ENCODE data around the gene SAMMSON. TPM values are rescaled to one million over a fixed set of nuclear protein-coding genes. Genes with fewer than 3 reads are reported as not detected.

SAMMSON gene
- polyA plus RNA-seq, result under 1 TPM; 0.47 to 0.60 TPM

- 83 to 84% methylated on average over 29 of the region's 29 CpGs for WGBS, 2 donors
- Histone ChIP-seq H3K4me3 (ENCODE audit: low read depth in 1 of 2, low read length in 2 of 2) (no peak within 1 kb of the TSS), H3K4me1 (ENCODE audit: control insufficient read depth in 2 of 2, insufficient read depth in 2 of 2, low read length in 1 of 2) (no peaks in the 10 kb centered on the region), H3K27ac (ENCODE audit: low read depth in 2 of 2, low read length in 1 of 2) (peak within 1 kb of the TSS; percentile 57 to 61), H3K27me3 (ENCODE audit: control insufficient read depth in 1 of 2, insufficient read depth in 2 of 2, low read length in 2 of 2) (no peaks in the 10 kb centered on the region), H3K9me3 (ENCODE audit: control insufficient read depth in 2 of 2, insufficient read depth in 1 of 2, low read depth in 1 of 2, low read length in 1 of 2) (no peaks in the 10 kb centered on the region), H3K36me3 (ENCODE audit: control insufficient read depth in 2 of 2, insufficient read depth in 2 of 2, low read length in 1 of 2) (no peaks in the 10 kb centered on the region)
Measured at GRCh38 chr3:69999140-70000027, at the start of gene SAMMSON. Gene SAMMSON (plus strand): TSS chr3:69999733.

- Histone ChIP-seq H3K4me1 (ENCODE audit: control insufficient read depth in 2 of 2, insufficient read depth in 2 of 2, low read length in 1 of 2) (no peaks in the 10 kb centered on the region), H3K27ac (ENCODE audit: low read depth in 2 of 2, low read length in 1 of 2) (no peak overlapping the region), H3K4me3 (ENCODE audit: low read depth in 1 of 2, low read length in 2 of 2) (no peak overlapping the region), H3K36me3 (ENCODE audit: control insufficient read depth in 2 of 2, insufficient read depth in 2 of 2, low read length in 1 of 2) (no peaks in the 10 kb centered on the region), H3K9me3 (ENCODE audit: control insufficient read depth in 2 of 2, insufficient read depth in 1 of 2, low read depth in 1 of 2, low read length in 1 of 2) (no peaks in the 10 kb centered on the region), H3K27me3 (ENCODE audit: control insufficient read depth in 1 of 2, insufficient read depth in 2 of 2, low read length in 2 of 2) (no peaks in the 10 kb centered on the region)
- WGBS, 2 donors, result 63 to 72% methylated on average over 3 of the region's 3 CpGs
Measured at GRCh38 chr3:69951616-69952015, 47.9 kb upstream of the SAMMSON start.

- H3K27me3 ChIP-seq (ENCODE audit: control insufficient read depth in 1 of 2, insufficient read depth in 2 of 2, low read length in 2 of 2), result no peaks in the 10 kb centered on the region
- peaks cover 2 to 5% of the 10 kb centered on the region in 2 donors for H3K36me3 ChIP-seq (ENCODE audit: control insufficient read depth in 2 of 2, insufficient read depth in 2 of 2, low read length in 1 of 2)
- H3K9me3 ChIP-seq (ENCODE audit: control insufficient read depth in 2 of 2, insufficient read depth in 1 of 2, low read depth in 1 of 2, low read length in 1 of 2), result no peaks in the 10 kb centered on the region
- no peak overlapping the region for H3K4me3 ChIP-seq (ENCODE audit: low read depth in 1 of 2, low read length in 2 of 2)
- H3K4me1 ChIP-seq (ENCODE audit: control insufficient read depth in 2 of 2, insufficient read depth in 2 of 2, low read length in 1 of 2), result no peaks in the 10 kb centered on the region
- H3K27ac ChIP-seq (ENCODE audit: low read depth in 2 of 2, low read length in 1 of 2), result no peak overlapping the region
- 74 to 87% methylated on average over 7 of the region's 7 CpGs for WGBS, 2 donors
Measured at GRCh38 chr3:69959581-69959980, 40.0 kb upstream of the SAMMSON start.

GRCh38 chr3:69961706-69962439 lies 37.7 kb upstream of the SAMMSON start:
- Histone ChIP-seq H3K4me1 (ENCODE audit: control insufficient read depth in 2 of 2, insufficient read depth in 2 of 2, low read length in 1 of 2) (no peaks in the 10 kb centered on the region), H3K27me3 (ENCODE audit: control insufficient read depth in 1 of 2, insufficient read depth in 2 of 2, low read length in 2 of 2) (no peaks in the 10 kb centered on the region), H3K27ac (ENCODE audit: low read depth in 2 of 2, low read length in 1 of 2) (no peak overlapping the region), H3K9me3 (ENCODE audit: control insufficient read depth in 2 of 2, insufficient read depth in 1 of 2, low read depth in 1 of 2, low read length in 1 of 2) (no peaks in the 10 kb centered on the region), H3K4me3 (ENCODE audit: low read depth in 1 of 2, low read length in 2 of 2) (no peak overlapping the region), H3K36me3 (ENCODE audit: control insufficient read depth in 2 of 2, insufficient read depth in 2 of 2, low read length in 1 of 2) (peaks cover 7 to 8% of the 10 kb centered on the region in 2 donors)
- WGBS, 2 donors, result 53 to 65% methylated on average over 5 of the region's 5 CpGs

- H3K36me3 ChIP-seq (ENCODE audit: control insufficient read depth in 2 of 2, insufficient read depth in 2 of 2, low read length in 1 of 2), result peaks cover 7 to 8% of the 10 kb centered on the region in 2 donors
- WGBS, 2 donors, result 94 to 99% methylated on average over 3 of the region's 3 CpGs
- no peaks in the 10 kb centered on the region for H3K27me3 ChIP-seq (ENCODE audit: control insufficient read depth in 1 of 2, insufficient read depth in 2 of 2, low read length in 2 of 2)
- no peaks in the 10 kb centered on the region for H3K9me3 ChIP-seq (ENCODE audit: control insufficient read depth in 2 of 2, insufficient read depth in 1 of 2, low read depth in 1 of 2, low read length in 1 of 2)
- no peak overlapping the region for H3K27ac ChIP-seq (ENCODE audit: low read depth in 2 of 2, low read length in 1 of 2)
- H3K4me3 ChIP-seq (ENCODE audit: low read depth in 1 of 2, low read length in 2 of 2), result no peak overlapping the region
- no peaks in the 10 kb centered on the region for H3K4me1 ChIP-seq (ENCODE audit: control insufficient read depth in 2 of 2, insufficient read depth in 2 of 2, low read length in 1 of 2)
Measured at GRCh38 chr3:69963643-69964042, 35.9 kb upstream of the SAMMSON start.

GRCh38 chr3:69967156-69967555 lies 32.4 kb upstream of the SAMMSON start:
- 89 to 90% methylated on average over 6 of the region's 6 CpGs for WGBS, 2 donors
- no peaks in the 10 kb centered on the region for H3K4me1 ChIP-seq (ENCODE audit: control insufficient read depth in 2 of 2, insufficient read depth in 2 of 2, low read length in 1 of 2)
- no peak overlapping the region for H3K27ac ChIP-seq (ENCODE audit: low read depth in 2 of 2, low read length in 1 of 2)
- H3K27me3 ChIP-seq (ENCODE audit: control insufficient read depth in 1 of 2, insufficient read depth in 2 of 2, low read length in 2 of 2), result no peaks in the 10 kb centered on the region
- peaks cover 3 to 7% of the 10 kb centered on the region in 2 donors for H3K36me3 ChIP-seq (ENCODE audit: control insufficient read depth in 2 of 2, insufficient read depth in 2 of 2, low read length in 1 of 2)
- H3K9me3 ChIP-seq (ENCODE audit: control insufficient read depth in 2 of 2, insufficient read depth in 1 of 2, low read depth in 1 of 2, low read length in 1 of 2), result no peaks in the 10 kb centered on the region
- H3K4me3 ChIP-seq (ENCODE audit: low read depth in 1 of 2, low read length in 2 of 2), result no peak overlapping the region

- no peaks in the 10 kb centered on the region for H3K27me3 ChIP-seq (ENCODE audit: control insufficient read depth in 1 of 2, insufficient read depth in 2 of 2, low read length in 2 of 2)
Measured at GRCh38 chr3:69970827-69971226, 28.7 kb upstream of the SAMMSON start.

GRCh38 chr3:69972672-69973071 lies 26.9 kb upstream of the SAMMSON start:
- H3K9me3 ChIP-seq (ENCODE audit: control insufficient read depth in 2 of 2, insufficient read depth in 1 of 2, low read depth in 1 of 2, low read length in 1 of 2), result no peaks in the 10 kb centered on the region
- H3K4me1 ChIP-seq (ENCODE audit: control insufficient read depth in 2 of 2, insufficient read depth in 2 of 2, low read length in 1 of 2), result no peaks in the 10 kb centered on the region
- H3K36me3 ChIP-seq (ENCODE audit: control insufficient read depth in 2 of 2, insufficient read depth in 2 of 2, low read length in 1 of 2), result no peaks in the 10 kb centered on the region
- H3K27me3 ChIP-seq (ENCODE audit: control insufficient read depth in 1 of 2, insufficient read depth in 2 of 2, low read length in 2 of 2), result no peaks in the 10 kb centered on the region
- H3K27ac ChIP-seq (ENCODE audit: low read depth in 2 of 2, low read length in 1 of 2), result no peak overlapping the region
- H3K4me3 ChIP-seq (ENCODE audit: low read depth in 1 of 2, low read length in 2 of 2), result no peak overlapping the region
- 88 to 92% methylated on average over 4 of the region's 4 CpGs for WGBS, 2 donors

More at GRCh38 chr3:69970827-69971226, 28.7 kb upstream of the SAMMSON start:
- no peak overlapping the region for H3K4me3 ChIP-seq (ENCODE audit: low read depth in 1 of 2, low read length in 2 of 2)
- 89 to 91% methylated on average over 5 of the region's 5 CpGs for WGBS, 2 donors
- no peaks in the 10 kb centered on the region for H3K36me3 ChIP-seq (ENCODE audit: control insufficient read depth in 2 of 2, insufficient read depth in 2 of 2, low read length in 1 of 2)
- H3K4me1 ChIP-seq (ENCODE audit: control insufficient read depth in 2 of 2, insufficient read depth in 2 of 2, low read length in 1 of 2), result no peaks in the 10 kb centered on the region
- H3K9me3 ChIP-seq (ENCODE audit: control insufficient read depth in 2 of 2, insufficient read depth in 1 of 2, low read depth in 1 of 2, low read length in 1 of 2), result no peaks in the 10 kb centered on the region
- H3K27ac ChIP-seq (ENCODE audit: low read depth in 2 of 2, low read length in 1 of 2), result no peak overlapping the region

GRCh38 chr3:69976021-69976420 lies 23.5 kb upstream of the SAMMSON start:
- no peak overlapping the region for H3K4me3 ChIP-seq (ENCODE audit: low read depth in 1 of 2, low read length in 2 of 2)
- H3K9me3 ChIP-seq (ENCODE audit: control insufficient read depth in 2 of 2, insufficient read depth in 1 of 2, low read depth in 1 of 2, low read length in 1 of 2), result no peaks in the 10 kb centered on the region
- H3K36me3 ChIP-seq (ENCODE audit: control insufficient read depth in 2 of 2, insufficient read depth in 2 of 2, low read length in 1 of 2), result no peaks in the 10 kb centered on the region
- WGBS, 2 donors, result 72 to 90% methylated on average over 2 of the region's 2 CpGs
- no peaks in the 10 kb centered on the region for H3K27me3 ChIP-seq (ENCODE audit: control insufficient read depth in 1 of 2, insufficient read depth in 2 of 2, low read length in 2 of 2)
- H3K27ac ChIP-seq (ENCODE audit: low read depth in 2 of 2, low read length in 1 of 2), result no peak overlapping the region
- H3K4me1 ChIP-seq (ENCODE audit: control insufficient read depth in 2 of 2, insufficient read depth in 2 of 2, low read length in 1 of 2), result no peaks in the 10 kb centered on the region
